Measurements from ENCODE around the gene DNMBP.

GRCh38 chr10:99929360-99929759 is 80.4 kb downstream of the DNMBP start:
- TF ChIP-seq, protein P1, sequence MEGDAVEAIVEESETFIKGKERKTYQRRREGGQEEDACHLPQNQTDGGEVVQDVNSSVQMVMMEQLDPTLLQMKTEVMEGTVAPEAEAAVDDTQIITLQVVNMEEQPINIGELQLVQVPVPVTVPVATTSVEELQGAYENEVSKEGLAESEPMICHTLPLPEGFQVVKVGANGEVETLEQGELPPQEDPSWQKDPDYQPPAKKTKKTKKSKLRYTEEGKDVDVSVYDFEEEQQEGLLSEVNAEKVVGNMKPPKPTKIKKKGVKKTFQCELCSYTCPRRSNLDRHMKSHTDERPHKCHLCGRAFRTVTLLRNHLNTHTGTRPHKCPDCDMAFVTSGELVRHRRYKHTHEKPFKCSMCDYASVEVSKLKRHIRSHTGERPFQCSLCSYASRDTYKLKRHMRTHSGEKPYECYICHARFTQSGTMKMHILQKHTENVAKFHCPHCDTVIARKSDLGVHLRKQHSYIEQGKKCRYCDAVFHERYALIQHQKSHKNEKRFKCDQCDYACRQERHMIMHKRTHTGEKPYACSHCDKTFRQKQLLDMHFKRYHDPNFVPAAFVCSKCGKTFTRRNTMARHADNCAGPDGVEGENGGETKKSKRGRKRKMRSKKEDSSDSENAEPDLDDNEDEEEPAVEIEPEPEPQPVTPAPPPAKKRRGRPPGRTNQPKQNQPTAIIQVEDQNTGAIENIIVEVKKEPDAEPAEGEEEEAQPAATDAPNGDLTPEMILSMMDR (conservative IDR thresholded peaks at IDR 0.05) = no peak
- no peak for TF ChIP-seq ZFX (IDR thresholded peaks at IDR 0.05)
